ENCODE measurements around the gene HPCAL1.

DNA sequence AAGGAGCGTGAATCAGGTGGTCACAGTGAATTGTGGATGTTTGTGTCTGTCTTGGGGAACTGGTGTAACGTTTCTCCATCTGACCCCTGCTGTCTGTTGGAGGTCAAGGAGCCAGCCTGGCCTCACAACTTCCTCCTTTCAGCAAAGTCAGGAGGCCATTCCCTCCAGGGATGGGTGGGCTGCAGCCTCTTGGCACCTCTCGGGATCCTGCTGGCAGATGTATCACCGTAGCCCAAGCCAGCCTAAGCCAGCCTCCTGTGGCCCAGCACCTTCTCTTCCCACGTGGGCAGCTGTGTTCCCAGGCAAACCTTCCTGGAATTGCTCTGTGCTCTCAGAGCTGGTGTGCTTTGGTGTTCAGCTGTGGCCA lies 30.5 kb downstream of the HPCAL1 start:
- TF ChIP-seq CREB1 (IDR thresholded peaks at IDR 0.05; ENCODE audit: low read depth) (no peak), ZBTB7A (IDR thresholded peaks at IDR 0.05; ENCODE audit: low read depth) (no peak), EP300 (IDR thresholded peaks at IDR 0.05; ENCODE audit: borderline replicate concordance) (no peak), TAF1 (IDR thresholded peaks at IDR 0.05; ENCODE audit: low read depth) (no peak)
